GM19351 (cell line): Measurements from ENCODE around the gene METTL4.
"Not testable (repeated sequence)": the region's sequence is repeated elsewhere in the genome, so short reads cannot be mapped to it uniquely, and the experiment has no call there.

Experiments used
- ATAC-seq: cut with Tn5 transposase; IDR thresholded peaks from one replicate; pipeline ENCODE4 v1.9.1; 2021; ENCODE audit warnings: mild to moderate bottlenecking, moderate library complexity; ENCODE audit not compliant: unreplicated experiment

Gene METTL4

GRCh38 chr18:2524794-2525198, 46.5 kb downstream of the METTL4 start:
- ATAC-seq: not testable (repeated sequence)

- ATAC-seq: no peak
Observed at GRCh38 chr18:2522112-2522511, 49.2 kb downstream of the METTL4 start.

GRCh38 chr18:2518473-2518872, 52.8 kb downstream of the METTL4 start:
- no peak for ATAC-seq

DNA sequence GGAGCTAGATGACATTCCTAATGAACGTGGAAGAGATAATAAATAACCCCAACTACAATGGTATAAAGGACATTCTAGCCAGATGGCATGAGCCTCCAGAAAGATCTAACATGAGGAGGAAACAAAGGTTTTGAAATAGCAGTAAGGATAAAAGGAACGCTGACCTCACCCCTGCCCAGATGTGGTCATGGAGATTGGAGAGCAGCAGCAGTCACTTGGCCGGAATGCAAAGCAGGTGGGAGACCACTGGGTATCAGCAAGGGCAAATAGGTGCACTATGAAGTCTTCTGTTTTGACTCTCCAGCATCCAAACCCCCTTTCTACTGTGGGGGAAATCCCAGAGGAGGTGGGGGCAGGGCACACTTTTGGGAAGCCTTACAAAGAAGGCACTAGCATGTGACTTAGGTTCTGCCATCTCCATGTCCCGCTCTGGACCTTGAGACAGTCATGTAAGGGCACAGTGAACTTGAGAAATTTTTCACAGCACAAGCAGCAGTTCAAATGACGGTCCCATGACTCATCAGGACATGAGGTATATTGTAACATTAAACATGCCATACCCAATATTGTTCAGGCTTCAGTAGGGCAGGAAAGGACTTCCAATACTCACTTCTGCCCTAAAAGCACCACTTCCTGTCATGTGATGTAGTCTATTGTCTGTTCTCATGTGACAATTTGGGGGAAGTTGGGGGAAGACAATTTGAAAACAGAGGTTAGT, 55.2 kb downstream of the METTL4 start:
- peak; percentile 48 for ATAC-seq

DNA sequence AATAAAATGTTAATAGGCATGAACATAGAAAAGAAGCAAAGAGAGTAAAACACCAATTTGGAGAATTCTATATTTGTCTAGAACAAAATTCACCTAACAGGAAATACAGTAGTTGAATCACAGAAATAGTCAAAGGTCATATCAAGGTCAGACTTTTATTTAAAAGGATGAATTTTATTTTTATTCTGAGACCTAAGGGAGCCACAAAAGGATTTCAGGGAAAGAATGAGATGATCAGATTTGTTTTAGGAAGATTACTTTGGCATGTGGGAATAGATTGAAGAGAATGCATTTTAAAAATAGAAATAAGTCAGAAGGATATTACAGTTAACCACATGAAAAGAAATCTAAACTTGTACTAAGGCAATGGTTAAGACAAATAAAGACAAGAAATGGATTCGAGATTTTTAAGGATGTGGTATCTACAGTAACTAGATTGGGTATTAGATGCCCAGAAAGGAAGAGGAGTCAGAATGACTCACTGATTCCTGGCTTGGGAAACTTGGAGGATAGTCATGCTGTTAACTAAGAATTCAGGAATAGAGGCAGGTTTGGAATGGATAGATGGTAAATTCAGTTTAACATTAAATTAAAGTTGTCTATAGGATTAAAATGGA, 56.0 kb downstream of the METTL4 start:
- ATAC-seq: no peak

GRCh38 chr18:2513616-2514015, 57.7 kb downstream of the METTL4 start:
- ATAC-seq: no peak

- no peak for ATAC-seq
Observed at GRCh38 chr18:2512059-2512458, 59.2 kb downstream of the METTL4 start.

- ATAC-seq: no peak
Observed at GRCh38 chr18:2511451-2511850, 59.9 kb downstream of the METTL4 start.

GRCh38 chr18:2510416-2510815, 60.9 kb downstream of the METTL4 start:
- no peak for ATAC-seq

DNA sequence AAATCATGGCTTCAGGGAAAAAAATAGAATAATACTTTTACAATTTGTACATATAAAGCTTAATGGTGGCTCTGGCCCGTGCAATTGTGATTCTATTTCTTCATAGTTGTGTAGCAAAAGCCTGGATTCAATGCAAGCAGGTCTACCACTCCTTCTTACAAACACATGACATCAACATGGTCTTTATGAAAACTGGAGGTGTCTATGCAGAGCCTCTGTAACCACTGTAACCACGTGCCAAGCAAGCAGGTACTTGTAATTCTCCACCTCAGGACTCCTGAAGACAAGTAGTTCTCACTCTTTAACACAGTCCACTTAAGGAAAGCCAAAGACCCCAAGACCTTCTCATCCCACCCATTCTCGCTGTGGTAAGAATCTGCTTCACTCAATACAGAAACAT, 62.6 kb downstream of the METTL4 start:
- ATAC-seq: no peak

GRCh38 chr18:2508155-2508554, 63.1 kb downstream of the METTL4 start:
- ATAC-seq: no peak

DNA sequence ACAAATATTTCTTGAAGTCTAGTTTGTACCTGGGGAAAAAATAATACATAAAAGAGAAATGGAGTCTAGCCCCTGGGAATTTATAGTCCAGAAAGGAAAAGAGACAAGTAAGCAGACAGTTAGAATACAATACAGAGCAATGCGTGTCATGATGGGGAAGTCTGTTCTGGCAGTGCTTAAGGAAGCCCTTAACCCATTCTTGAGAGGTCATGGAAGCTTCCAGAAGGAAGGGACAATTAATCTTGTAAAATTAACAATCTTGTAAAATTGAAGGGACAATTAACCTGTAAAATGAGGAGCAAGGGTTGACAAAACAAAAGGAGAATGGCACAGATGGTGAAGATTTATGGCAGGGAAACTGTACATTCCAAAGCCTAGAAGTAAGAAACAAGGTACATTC, 66.7 kb downstream of the METTL4 start:
- ATAC-seq: no peak

DNA sequence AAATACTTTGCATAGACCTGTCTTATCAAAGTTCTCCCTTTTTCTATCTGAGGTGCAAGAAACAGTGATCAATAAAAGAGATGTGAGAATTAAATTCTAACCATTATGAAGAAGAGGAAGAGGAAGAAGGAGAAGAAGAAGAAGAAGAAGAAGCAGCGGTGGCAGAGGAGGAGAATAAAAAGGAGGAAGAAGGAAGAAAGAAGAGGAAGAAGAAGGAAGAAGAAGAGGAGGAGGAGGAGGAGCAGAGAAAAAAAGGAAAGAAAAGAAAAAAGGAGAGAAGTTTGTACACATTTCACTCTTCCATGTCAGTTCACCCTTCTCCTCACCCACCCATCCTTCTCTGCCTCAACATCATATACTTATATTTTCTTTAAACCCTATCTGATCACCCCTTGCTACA, 68.4 kb downstream of the METTL4 start:
- ATAC-seq: no peak

DNA sequence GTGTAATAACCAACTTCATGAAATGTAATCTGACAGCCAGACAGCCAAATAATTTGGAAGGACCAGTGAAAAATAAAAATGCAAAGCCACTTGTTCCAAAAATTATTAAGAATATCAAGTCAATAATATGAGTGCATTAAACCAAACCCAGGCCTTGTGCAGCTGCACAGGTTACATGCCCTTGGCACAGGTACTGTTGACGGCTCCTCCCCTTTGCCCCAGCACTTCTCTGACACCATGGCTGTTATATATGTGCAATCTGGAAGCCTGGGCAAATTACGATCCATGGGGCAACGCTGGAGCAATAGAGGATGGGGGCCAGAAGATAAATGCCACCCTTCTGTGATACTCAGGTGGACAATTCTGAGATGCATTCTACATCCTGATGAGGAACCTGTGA, 68.9 kb downstream of the METTL4 start:
- ATAC-seq: no peak

- ATAC-seq: no peak
Observed at GRCh38 chr18:2497797-2498196, 73.5 kb downstream of the METTL4 start.

DNA sequence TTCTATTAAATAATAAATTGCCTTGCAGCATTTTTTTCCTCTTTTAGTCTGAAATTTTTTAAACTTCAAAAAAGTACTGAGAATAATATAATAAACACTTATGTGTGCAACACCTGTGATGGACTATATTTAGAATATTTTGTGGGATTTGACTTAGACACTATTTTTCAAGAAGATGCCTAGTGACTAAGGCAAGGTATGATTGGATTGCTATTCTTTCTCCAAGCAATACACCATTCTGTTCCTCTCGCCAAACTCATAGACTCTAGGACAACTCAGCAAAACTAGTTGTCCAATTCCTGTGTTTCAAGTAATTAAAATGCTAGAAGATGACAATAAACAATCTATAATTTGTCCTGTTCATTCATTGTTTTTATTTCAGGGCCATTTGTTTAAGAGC, 75.9 kb downstream of the METTL4 start:
- ATAC-seq: no peak

- ATAC-seq: no peak
Observed at GRCh38 chr18:2494921-2495320, 76.4 kb downstream of the METTL4 start.
